Kidney epithelial cell (primary cell): ENCODE measurements around the gene DNAL1. TPM values are rescaled to one million over a fixed set of nuclear protein-coding genes. Genes with fewer than 3 reads are reported as not detected.
"Not testable (repeated sequence)": the region's sequence is repeated elsewhere in the genome, so short reads cannot be mapped to it uniquely, and the experiment has no call there.

Experiments
- DNase-seq: peaks from one replicate; pipeline ENCODE4 v3.0.0-alpha.2; 2010; ENCODE audit warnings: low read depth
- H3K27me3 ChIP-seq: 2 replicates; pipeline ENCODE4 v1.6.0; 2011; ENCODE audit warnings: low read length; ENCODE audit not compliant: control insufficient read depth, insufficient read depth
- H3K36me3 ChIP-seq: 2 replicates; pipeline ENCODE4 v1.5.1; 2011; ENCODE audit warnings: low read length; ENCODE audit not compliant: control insufficient read depth, insufficient read depth
- H3K4me3 ChIP-seq: 2 replicates; pipeline ENCODE4 v1.5.1; 2011; ENCODE audit warnings: low read depth, mild to moderate bottlenecking, control low read depth, low read length
- CTCF ChIP-seq: IDR thresholded peaks from 2 replicates; pipeline ENCODE4 v1.5.1; 2011; ENCODE audit warnings: mild to moderate bottlenecking, moderate library complexity, low read length, control low read depth, inconsistent platforms; ENCODE audit not compliant: insufficient read depth, poor library complexity, severe bottlenecking
- total RNA-seq: library from RNA; depleted of rRNA; stranded (reverse); fragments of >200 nt; gene quantifications from 2 replicates; pipeline ENCODE4 v1.2.3, GENCODE V29; 2015

Gene DNAL1
- total RNA-seq, 1 donor from 2014 or later, result 19.3 TPM

GRCh38 chr14:73633116-73634010 is 11.4 kb upstream of the DNAL1 start:
- TF ChIP-seq CTCF, result peak; percentile 83
- no peaks in the 10 kb centered on the region for H3K36me3 ChIP-seq
- peak overlapping the region; percentile 40 for H3K4me3 ChIP-seq
- H3K27me3 ChIP-seq, result peaks cover 5% of the 10 kb centered on the region
- peak; percentile 23 for DNase-seq

GRCh38 chr14:73634011-73634833 is 10.6 kb upstream of the DNAL1 start:
- no peaks in the 10 kb centered on the region for H3K36me3 ChIP-seq
- peak; percentile 41 for TF ChIP-seq CTCF
- no peak for DNase-seq
- H3K27me3 ChIP-seq, result peaks cover 5% of the 10 kb centered on the region
- peak overlapping the region; percentile 40 for H3K4me3 ChIP-seq

GRCh38 chr14:73636355-73636754 is 8.4 kb upstream of the DNAL1 start:
- DNase-seq, H3K4me3 ChIP-seq, H3K36me3 ChIP-seq, H3K27me3 ChIP-seq: not testable (repeated sequence)

GRCh38 chr14:73637830-73638229 is 7.0 kb upstream of the DNAL1 start:
- no peak for DNase-seq
- Histone ChIP-seq H3K27me3 (peaks cover 5% of the 10 kb centered on the region), H3K36me3 (no peaks in the 10 kb centered on the region), H3K4me3 (no peak overlapping the region)
- TF ChIP-seq CTCF, result no peak

GRCh38 chr14:73640796-73641365 is 3.9 kb upstream of the DNAL1 start:
- no peaks in the 10 kb centered on the region for H3K27me3 ChIP-seq
- H3K36me3 ChIP-seq, result no peaks in the 10 kb centered on the region
- no peak for TF ChIP-seq CTCF
- DNase-seq, result no peak
- H3K4me3 ChIP-seq, result no peak overlapping the region

GRCh38 chr14:73645248-73645610 is 443 bp downstream of the DNAL1 start:
- no peak for DNase-seq
- no peak for TF ChIP-seq CTCF

More at GRCh38 chr14:73645248-73645610, 443 bp downstream of the DNAL1 start:
- Histone ChIP-seq H3K36me3 (no peaks in the 10 kb centered on the region), H3K4me3 (peak overlapping the region; percentile 99), H3K27me3 (no peaks in the 10 kb centered on the region)
